Activated naive CD8-positive, alpha-beta T cell (primary cell): Measurements from ENCODE around the gene GLIS1.
"Not testable (repeated sequence)": the region's sequence is repeated elsewhere in the genome, so short reads cannot be mapped to it uniquely, and the experiment has no call there.

ENCODE experiments used
- H3K27ac Mint-ChIP-seq: one replicate; pipeline ENCODE4 v1.8.0; 2021; ENCODE audit warnings: mixed read lengths
- H3K27me3 Mint-ChIP-seq: one replicate; pipeline ENCODE4 v1.8.0; 2021; ENCODE audit warnings: mixed read lengths
- H3K36me3 Mint-ChIP-seq: one replicate; pipeline ENCODE4 v1.8.0; 2021; ENCODE audit warnings: mixed read lengths
- H3K4me1 Mint-ChIP-seq: one replicate; pipeline ENCODE4 v1.8.0; 2021; ENCODE audit warnings: low read depth, mixed read lengths
- H3K4me3 Mint-ChIP-seq: one replicate; pipeline ENCODE4 v1.8.0; 2021; ENCODE audit warnings: mild to moderate bottlenecking, mixed read lengths
- H3K9me3 Mint-ChIP-seq: one replicate; pipeline ENCODE4 v1.8.0; 2021; ENCODE audit warnings: low read depth, mixed read lengths

GLIS1 gene

GRCh38 chr1:53739109-53739681, at the start of gene GLIS1:
TSS of gene GLIS1 (minus strand) at chr1:53739164. CDS start at chr1:53738064, 1,100 bp downstream.
- no peaks in the 10 kb centered on the region for H3K4me1 Mint-ChIP-seq
- peaks cover 32% of the 10 kb centered on the region for H3K27me3 Mint-ChIP-seq
- peaks cover 10% of the 10 kb centered on the region for H3K9me3 Mint-ChIP-seq
- peak within 1 kb of the TSS; percentile 69 for H3K4me3 Mint-ChIP-seq
- peaks cover 8% of the 10 kb centered on the region for H3K36me3 Mint-ChIP-seq
- no peak within 1 kb of the TSS for H3K27ac Mint-ChIP-seq

GRCh38 chr1:53787655-53788054, 48.7 kb upstream of the GLIS1 start:
- Mint-ChIP-seq H3K27ac (no peak overlapping the region), H3K27me3 (no peaks in the 10 kb centered on the region), H3K4me1 (peaks cover 3% of the 10 kb centered on the region), H3K36me3 (peaks cover 19% of the 10 kb centered on the region), H3K4me3 (no peak overlapping the region), H3K9me3 (no peaks in the 10 kb centered on the region)

GRCh38 chr1:53783056-53783455, 44.1 kb upstream of the GLIS1 start:
- Mint-ChIP-seq H3K27ac (no peak overlapping the region), H3K4me3 (no peak overlapping the region), H3K27me3 (no peaks in the 10 kb centered on the region), H3K9me3 (no peaks in the 10 kb centered on the region), H3K36me3 (peaks cover 16% of the 10 kb centered on the region), H3K4me1 (peaks cover 3% of the 10 kb centered on the region)

GRCh38 chr1:53781654-53782053, 42.7 kb upstream of the GLIS1 start:
- no peak overlapping the region for H3K4me3 Mint-ChIP-seq
- H3K36me3 Mint-ChIP-seq, result peaks cover 21% of the 10 kb centered on the region
- H3K27ac Mint-ChIP-seq, result no peak overlapping the region

GRCh38 chr1:53777272-53777671, 38.3 kb upstream of the GLIS1 start:
- peaks cover 15% of the 10 kb centered on the region for H3K36me3 Mint-ChIP-seq
- no peak overlapping the region for H3K4me3 Mint-ChIP-seq

More at GRCh38 chr1:53781654-53782053, 42.7 kb upstream of the GLIS1 start:
- no peaks in the 10 kb centered on the region for H3K9me3 Mint-ChIP-seq
- peaks cover 3% of the 10 kb centered on the region for H3K4me1 Mint-ChIP-seq
- H3K27me3 Mint-ChIP-seq, result no peaks in the 10 kb centered on the region

GRCh38 chr1:53771648-53772047, 32.7 kb upstream of the GLIS1 start:
- Mint-ChIP-seq H3K27ac (no peak overlapping the region), H3K4me3 (no peak overlapping the region), H3K9me3 (no peaks in the 10 kb centered on the region), H3K4me1 (peaks cover 8% of the 10 kb centered on the region), H3K27me3 (no peaks in the 10 kb centered on the region), H3K36me3 (peaks cover 18% of the 10 kb centered on the region)

More at GRCh38 chr1:53777272-53777671, 38.3 kb upstream of the GLIS1 start:
- Mint-ChIP-seq H3K4me1 (no peaks in the 10 kb centered on the region), H3K27me3 (no peaks in the 10 kb centered on the region), H3K9me3 (no peaks in the 10 kb centered on the region), H3K27ac (no peak overlapping the region)

- H3K4me3 Mint-ChIP-seq, result no peak overlapping the region
- no peak overlapping the region for H3K27ac Mint-ChIP-seq
- peaks cover 28% of the 10 kb centered on the region for H3K36me3 Mint-ChIP-seq
- no peaks in the 10 kb centered on the region for H3K9me3 Mint-ChIP-seq
- H3K4me1 Mint-ChIP-seq, result peaks cover 16% of the 10 kb centered on the region
- H3K27me3 Mint-ChIP-seq, result no peaks in the 10 kb centered on the region
Measured at GRCh38 chr1:53769780-53770179, 30.8 kb upstream of the GLIS1 start.

- H3K27ac Mint-ChIP-seq, result no peak overlapping the region
- H3K27me3 Mint-ChIP-seq, result no peaks in the 10 kb centered on the region
- H3K4me3 Mint-ChIP-seq, result no peak overlapping the region
- H3K9me3 Mint-ChIP-seq, result no peaks in the 10 kb centered on the region
- H3K4me1 Mint-ChIP-seq, result peaks cover 16% of the 10 kb centered on the region
- H3K36me3 Mint-ChIP-seq, result peaks cover 29% of the 10 kb centered on the region
Measured at GRCh38 chr1:53769184-53769583, 30.2 kb upstream of the GLIS1 start.

GRCh38 chr1:53766831-53767405, 28.0 kb upstream of the GLIS1 start:
- peaks cover 16% of the 10 kb centered on the region for H3K4me1 Mint-ChIP-seq
- H3K9me3 Mint-ChIP-seq, result no peaks in the 10 kb centered on the region
- H3K27me3 Mint-ChIP-seq, result no peaks in the 10 kb centered on the region
- peaks cover 33% of the 10 kb centered on the region for H3K36me3 Mint-ChIP-seq
- H3K4me3 Mint-ChIP-seq, result no peak overlapping the region
- peak overlapping the region; percentile 17 for H3K27ac Mint-ChIP-seq

GRCh38 chr1:53766194-53766742, 27.3 kb upstream of the GLIS1 start:
- H3K4me1 Mint-ChIP-seq, result peaks cover 16% of the 10 kb centered on the region
- H3K27me3 Mint-ChIP-seq, result no peaks in the 10 kb centered on the region
- H3K9me3 Mint-ChIP-seq, result no peaks in the 10 kb centered on the region
- no peak overlapping the region for H3K27ac Mint-ChIP-seq
- H3K36me3 Mint-ChIP-seq, result peaks cover 31% of the 10 kb centered on the region
- H3K4me3 Mint-ChIP-seq, result no peak overlapping the region

- no peaks in the 10 kb centered on the region for H3K27me3 Mint-ChIP-seq
- H3K27ac Mint-ChIP-seq, result no peak overlapping the region
- H3K9me3 Mint-ChIP-seq, result no peaks in the 10 kb centered on the region
- H3K36me3 Mint-ChIP-seq, result peaks cover 26% of the 10 kb centered on the region
- no peak overlapping the region for H3K4me3 Mint-ChIP-seq
- peaks cover 16% of the 10 kb centered on the region for H3K4me1 Mint-ChIP-seq
Measured at GRCh38 chr1:53765657-53766056, 26.7 kb upstream of the GLIS1 start.

GRCh38 chr1:53763911-53764310, 24.9 kb upstream of the GLIS1 start:
- H3K27me3 Mint-ChIP-seq, result no peaks in the 10 kb centered on the region
- no peak overlapping the region for H3K27ac Mint-ChIP-seq
- H3K4me3 Mint-ChIP-seq, result no peak overlapping the region
- H3K9me3 Mint-ChIP-seq, result no peaks in the 10 kb centered on the region
- H3K4me1 Mint-ChIP-seq, result peaks cover 16% of the 10 kb centered on the region
- peaks cover 29% of the 10 kb centered on the region for H3K36me3 Mint-ChIP-seq

GRCh38 chr1:53763461-53763860, 24.5 kb upstream of the GLIS1 start:
- no peaks in the 10 kb centered on the region for H3K27me3 Mint-ChIP-seq
- no peak overlapping the region for H3K27ac Mint-ChIP-seq
- peaks cover 29% of the 10 kb centered on the region for H3K36me3 Mint-ChIP-seq
- no peaks in the 10 kb centered on the region for H3K9me3 Mint-ChIP-seq
- no peak overlapping the region for H3K4me3 Mint-ChIP-seq
- peaks cover 16% of the 10 kb centered on the region for H3K4me1 Mint-ChIP-seq

GRCh38 chr1:53760497-53760896, 21.5 kb upstream of the GLIS1 start:
- not testable (repeated sequence) for H3K9me3 Mint-ChIP-seq

GRCh38 chr1:53755874-53756273, 16.9 kb upstream of the GLIS1 start:
- Mint-ChIP-seq H3K4me1 (no peaks in the 10 kb centered on the region), H3K36me3 (peaks cover 9% of the 10 kb centered on the region), H3K27me3 (no peaks in the 10 kb centered on the region), H3K27ac (no peak overlapping the region), H3K4me3 (no peak overlapping the region), H3K9me3 (no peaks in the 10 kb centered on the region)

More at GRCh38 chr1:53760497-53760896, 21.5 kb upstream of the GLIS1 start:
- H3K27me3 Mint-ChIP-seq, H3K4me1 Mint-ChIP-seq, H3K4me3 Mint-ChIP-seq, H3K27ac Mint-ChIP-seq: not testable (repeated sequence)
- H3K36me3 Mint-ChIP-seq, result peaks cover 18% of the 10 kb centered on the region
